Esophagus muscularis mucosa (tissue), 4 donors: ENCODE data around the gene ERGIC1.

ENCODE experiments used
- EP300 ChIP-seq: sonication (generic); formaldehyde crosslinking; IDR thresholded peaks from one replicate; pipeline ENCODE4 v1.6.1; 2017; ENCODE audit warnings: antibody characterized with exemption
- POLR2A ChIP-seq: fragments of 450-650 bp; IDR thresholded peaks from one replicate; pipeline ENCODE4 v1.6.1; 2017; ENCODE audit warnings: antibody characterized with exemption, moderate library complexity, mild to moderate bottlenecking, low read depth
- POLR2AphosphoS5 ChIP-seq, 2 donors: sonication (generic); formaldehyde crosslinking; IDR thresholded peaks; one replicate each; pipeline ENCODE4 v1.6.1; 2017; ENCODE audit warnings: antibody characterized with exemption in 2 of 2
- TF ChIP-seq, protein P1 (sequence below), 3 experiments: fragments of 200-600 bp in 2 of 3; fragments of 450-650 bp in 1 of 3; sonication (generic) in 2 of 3; IDR thresholded peaks; one replicate each; pipeline ENCODE4 v1.5.1; 2017 to 2019; ENCODE audit warnings: antibody characterized with exemption in 3 of 3, mild to moderate bottlenecking in 2 of 3, moderate library complexity in 1 of 3

DNA sequence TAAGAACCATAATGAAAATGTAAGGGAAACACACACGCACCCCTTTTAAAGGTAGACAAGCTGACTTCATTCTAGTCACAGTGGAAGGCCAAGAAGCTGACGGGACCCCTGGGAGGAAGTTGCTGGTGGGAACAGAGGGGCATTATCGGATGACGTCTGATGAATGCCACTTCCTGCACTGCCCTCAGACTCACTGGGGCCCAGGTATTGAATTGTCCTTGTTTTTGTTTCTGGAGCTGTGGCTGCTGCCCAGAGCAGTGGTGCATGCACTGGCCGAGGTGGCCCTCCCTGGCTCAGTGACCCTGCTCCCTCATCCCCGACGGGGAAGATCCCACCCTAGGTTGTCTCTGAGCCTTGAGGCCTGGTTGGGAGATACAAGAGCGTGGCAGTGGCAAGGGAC, 109.9 kb downstream of the ERGIC1 start:
- TF ChIP-seq POLR2A (no peak), POLR2AphosphoS5 (IDR thresholded peaks at IDR 0.05) (no peak), EP300 (no peak)
- TF ChIP-seq, protein P1, sequence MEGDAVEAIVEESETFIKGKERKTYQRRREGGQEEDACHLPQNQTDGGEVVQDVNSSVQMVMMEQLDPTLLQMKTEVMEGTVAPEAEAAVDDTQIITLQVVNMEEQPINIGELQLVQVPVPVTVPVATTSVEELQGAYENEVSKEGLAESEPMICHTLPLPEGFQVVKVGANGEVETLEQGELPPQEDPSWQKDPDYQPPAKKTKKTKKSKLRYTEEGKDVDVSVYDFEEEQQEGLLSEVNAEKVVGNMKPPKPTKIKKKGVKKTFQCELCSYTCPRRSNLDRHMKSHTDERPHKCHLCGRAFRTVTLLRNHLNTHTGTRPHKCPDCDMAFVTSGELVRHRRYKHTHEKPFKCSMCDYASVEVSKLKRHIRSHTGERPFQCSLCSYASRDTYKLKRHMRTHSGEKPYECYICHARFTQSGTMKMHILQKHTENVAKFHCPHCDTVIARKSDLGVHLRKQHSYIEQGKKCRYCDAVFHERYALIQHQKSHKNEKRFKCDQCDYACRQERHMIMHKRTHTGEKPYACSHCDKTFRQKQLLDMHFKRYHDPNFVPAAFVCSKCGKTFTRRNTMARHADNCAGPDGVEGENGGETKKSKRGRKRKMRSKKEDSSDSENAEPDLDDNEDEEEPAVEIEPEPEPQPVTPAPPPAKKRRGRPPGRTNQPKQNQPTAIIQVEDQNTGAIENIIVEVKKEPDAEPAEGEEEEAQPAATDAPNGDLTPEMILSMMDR (IDR thresholded peaks at IDR 0.05) = no peak
